Activated T-cell treated with anti-CD3 and anti-CD28 coated beads, Interleukin-2, amount 50 U/mL, for 4 hours (primary cell): ENCODE data around the gene EFTUD2. TPM values are rescaled to one million over a fixed set of nuclear protein-coding genes. Genes with fewer than 3 reads are reported as not detected.

Source experiments
- ATAC-seq, 2 donors: fragments of 200-7000 bp; cut with Tn5 transposase; one replicate each; pipeline ENCODE4 v1.10.0; 2021
- DNase-seq: peaks from one replicate; pipeline ENCODE4 v3.0.0-alpha.2; 2020
- H3K27me3 Mint-ChIP-seq: one replicate; pipeline ENCODE4 v1.8.0; 2021; ENCODE audit warnings: low read depth, mixed read lengths
- H3K36me3 Mint-ChIP-seq: one replicate; pipeline ENCODE4 v1.8.0; 2022; ENCODE audit warnings: mixed read lengths; ENCODE audit not compliant: insufficient read depth
- H3K4me1 Mint-ChIP-seq: one replicate; pipeline ENCODE4 v1.8.0; 2021; ENCODE audit warnings: low read depth, mixed read lengths
- H3K4me3 Mint-ChIP-seq: one replicate; pipeline ENCODE4 v1.8.0; 2021; ENCODE audit warnings: mild to moderate bottlenecking, moderate library complexity, mixed read lengths
- H3K9me3 Mint-ChIP-seq: one replicate; pipeline ENCODE4 v1.8.0; 2021; ENCODE audit warnings: mixed read lengths
- total RNA-seq, 3 donors: library from RNA; stranded (reverse); gene quantifications; one replicate each; pipeline ENCODE4 v1.2.1, GENCODE V29; 2021

EFTUD2 gene
- total RNA-seq, 3 donors from 2014 or later = 257 to 303 (median 269) TPM

- H3K9me3 Mint-ChIP-seq = no peaks in the 10 kb centered on the region
- no peak overlapping the region for H3K4me3 Mint-ChIP-seq
- no peak for ATAC-seq
- no peaks in the 10 kb centered on the region for H3K4me1 Mint-ChIP-seq
- DNase-seq = no peak
- H3K36me3 Mint-ChIP-seq = no peaks in the 10 kb centered on the region
- no peaks in the 10 kb centered on the region for H3K27me3 Mint-ChIP-seq
These were observed 32.1 kb upstream of the EFTUD2 start for GRCh38 chr17:44931376-44931775.

DNA sequence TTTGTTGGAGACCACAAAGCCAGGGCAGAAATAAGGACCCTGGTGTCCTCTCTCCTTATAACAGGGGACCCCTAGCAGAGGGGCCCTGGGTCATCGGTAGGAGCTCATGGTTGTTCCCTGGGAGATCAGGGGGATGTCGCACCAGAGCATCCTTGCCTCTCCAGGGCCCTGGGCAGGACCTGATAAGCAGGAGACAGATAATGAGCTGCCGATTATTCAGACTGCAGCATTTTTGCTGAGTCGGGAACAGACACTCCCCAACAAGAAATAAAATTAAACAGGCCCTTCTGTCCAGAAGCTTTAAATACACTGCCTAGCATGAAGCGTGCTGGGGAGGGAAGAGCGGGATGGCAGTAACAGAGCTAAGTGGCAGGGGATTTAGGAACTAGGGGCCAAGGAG lies 31.4 kb upstream of the EFTUD2 start:
- no peaks in the 10 kb centered on the region for H3K4me1 Mint-ChIP-seq
- H3K27me3 Mint-ChIP-seq = no peaks in the 10 kb centered on the region
- no peaks in the 10 kb centered on the region for H3K9me3 Mint-ChIP-seq
- DNase-seq = no peak
- H3K36me3 Mint-ChIP-seq = no peaks in the 10 kb centered on the region
- ATAC-seq = no peak
- H3K4me3 Mint-ChIP-seq = no peak overlapping the region

DNA sequence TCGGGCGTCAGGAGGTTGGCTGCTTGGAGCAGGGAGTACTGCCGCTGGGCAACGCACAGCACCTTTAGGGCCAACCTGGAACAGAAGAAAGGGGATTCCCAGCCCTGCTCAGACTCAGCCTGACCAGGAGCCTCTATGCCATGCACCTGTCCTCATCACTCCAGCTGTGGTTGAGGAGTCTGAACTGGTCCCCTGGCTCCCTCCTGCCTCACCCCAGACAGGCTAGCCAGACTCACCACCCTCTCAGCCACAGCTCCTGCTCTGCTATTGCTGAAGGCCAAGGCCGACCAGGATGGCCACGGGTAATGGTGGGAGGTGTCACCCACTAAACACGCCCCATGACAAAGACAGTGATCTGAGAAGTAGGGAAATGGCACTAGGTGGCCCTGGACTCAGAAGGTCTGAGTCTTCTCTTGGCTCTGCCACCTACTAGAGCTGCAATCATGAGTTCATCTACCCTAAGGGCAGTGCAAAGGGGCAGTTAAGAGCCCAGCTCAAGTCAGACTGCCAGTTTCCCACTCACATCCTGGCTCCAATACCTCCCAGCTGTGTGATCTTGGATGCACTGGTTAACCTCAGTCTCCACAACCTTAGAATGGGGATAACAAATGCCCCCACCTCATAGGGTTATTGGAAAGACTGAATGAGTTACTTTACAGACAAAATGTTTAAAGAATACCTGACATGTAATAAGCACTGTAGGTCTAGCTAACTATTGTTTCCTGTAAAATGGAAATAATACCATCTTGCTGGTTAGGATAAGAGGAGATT lies 29.9 kb upstream of the EFTUD2 start:
- Mint-ChIP-seq H3K4me1 (no peaks in the 10 kb centered on the region), H3K9me3 (no peaks in the 10 kb centered on the region), H3K36me3 (no peaks in the 10 kb centered on the region), H3K27me3 (no peaks in the 10 kb centered on the region), H3K4me3 (no peak overlapping the region)
- ATAC-seq (no peak), DNase-seq (no peak)

DNA sequence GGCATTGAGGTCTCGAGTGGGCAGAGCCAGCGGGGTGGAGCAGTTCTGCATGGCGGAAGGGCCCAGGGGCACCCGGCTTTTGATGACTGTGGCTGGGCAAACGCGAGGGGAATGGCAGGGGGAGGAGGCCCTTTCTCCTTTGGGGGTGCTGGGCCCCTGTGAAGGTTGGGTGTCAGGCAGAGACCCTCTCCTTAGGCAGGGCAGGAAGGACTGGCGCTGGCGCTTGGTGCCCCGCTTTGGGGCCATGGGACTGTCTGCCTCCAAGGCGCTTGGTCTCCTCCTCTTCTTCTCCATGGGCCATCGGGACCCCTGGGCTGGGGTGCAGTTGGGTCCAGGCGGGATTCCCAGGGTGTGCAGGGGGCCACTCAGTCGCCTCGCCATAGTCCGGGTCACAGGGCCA lies 28.9 kb upstream of the EFTUD2 start:
- ATAC-seq (no peak), DNase-seq (no peak)
- H3K4me3 Mint-ChIP-seq = no peak overlapping the region
- no peaks in the 10 kb centered on the region for H3K9me3 Mint-ChIP-seq
- H3K27me3 Mint-ChIP-seq = no peaks in the 10 kb centered on the region
- no peaks in the 10 kb centered on the region for H3K36me3 Mint-ChIP-seq
- H3K4me1 Mint-ChIP-seq = no peaks in the 10 kb centered on the region

DNA sequence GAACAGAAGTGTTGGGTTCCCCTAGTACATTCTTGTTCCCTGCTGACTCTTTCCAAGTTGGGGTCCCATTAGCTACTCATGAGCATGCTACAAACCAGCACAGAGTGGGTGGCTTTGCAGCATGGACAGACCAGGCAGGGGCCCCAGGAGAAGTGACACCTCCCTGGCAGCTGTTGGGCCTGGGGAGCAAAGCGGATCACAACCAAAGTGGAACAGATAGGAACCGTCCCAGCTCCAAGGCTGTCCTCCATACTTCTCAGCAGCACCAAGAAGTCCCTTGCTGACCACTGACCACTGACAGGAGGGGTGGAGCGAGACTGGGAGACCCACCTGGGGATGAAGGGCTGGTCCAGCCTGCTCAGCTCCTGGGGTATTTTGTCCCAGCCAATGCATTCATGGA lies 28.5 kb upstream of the EFTUD2 start:
- Mint-ChIP-seq H3K9me3 (no peaks in the 10 kb centered on the region), H3K4me3 (no peak overlapping the region), H3K36me3 (no peaks in the 10 kb centered on the region), H3K4me1 (no peaks in the 10 kb centered on the region), H3K27me3 (no peaks in the 10 kb centered on the region)
- DNase-seq (no peak), ATAC-seq (no peak)

- ATAC-seq (no peak), DNase-seq (no peak)
- Mint-ChIP-seq H3K4me1 (no peaks in the 10 kb centered on the region), H3K27me3 (no peaks in the 10 kb centered on the region), H3K4me3 (no peak overlapping the region), H3K9me3 (no peaks in the 10 kb centered on the region), H3K36me3 (no peaks in the 10 kb centered on the region)
These were observed 27.7 kb upstream of the EFTUD2 start for GRCh38 chr17:44926821-44927525.

GRCh38 chr17:44925731-44926697 lies 26.8 kb upstream of the EFTUD2 start:
- Mint-ChIP-seq H3K4me3 (no peak overlapping the region), H3K36me3 (no peaks in the 10 kb centered on the region), H3K4me1 (no peaks in the 10 kb centered on the region), H3K27me3 (peaks cover 6% of the 10 kb centered on the region), H3K9me3 (no peaks in the 10 kb centered on the region)
- DNase-seq (no peak), ATAC-seq (no peak)

- Mint-ChIP-seq H3K27me3 (peaks cover 12% of the 10 kb centered on the region), H3K4me1 (no peaks in the 10 kb centered on the region), H3K4me3 (no peak overlapping the region), H3K36me3 (no peaks in the 10 kb centered on the region), H3K9me3 (no peaks in the 10 kb centered on the region)
- DNase-seq = no peak
- ATAC-seq = no peak
These were observed 24.9 kb upstream of the EFTUD2 start for GRCh38 chr17:44924107-44924544.

DNA sequence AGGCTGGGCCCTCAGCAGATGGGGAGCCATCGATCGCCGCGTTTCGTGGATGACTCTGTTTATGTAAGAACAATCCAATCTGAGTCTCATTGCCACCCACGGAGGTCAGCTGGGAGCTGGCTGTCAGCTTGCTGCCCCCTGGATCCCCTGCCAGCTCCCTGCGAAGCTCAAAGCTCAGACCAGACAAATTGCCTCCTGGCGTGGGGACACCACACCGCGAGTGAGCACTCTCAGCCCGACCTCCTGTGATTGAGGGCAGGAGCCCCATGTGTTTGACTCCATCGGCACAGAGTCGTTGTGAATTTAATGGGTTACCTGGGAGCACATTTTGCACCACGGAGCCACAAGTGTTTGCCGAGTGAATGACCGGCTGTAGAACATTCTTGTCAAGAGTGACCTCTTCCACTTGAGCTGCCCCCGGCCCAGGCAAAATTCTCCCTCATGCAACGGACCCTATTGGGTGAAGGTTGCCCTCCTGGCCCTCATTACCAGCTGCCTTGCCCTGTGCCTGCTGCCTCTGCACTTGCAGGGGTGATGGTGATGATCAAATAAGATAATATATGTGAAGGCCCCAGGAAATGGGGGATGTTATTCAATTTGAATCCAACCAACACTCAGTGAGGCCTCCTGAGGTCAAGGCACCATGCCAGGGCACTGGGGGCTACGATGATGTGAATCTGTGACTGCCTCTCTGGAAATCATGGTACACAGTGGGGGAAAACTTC lies 23.7 kb upstream of the EFTUD2 start:
- no peaks in the 10 kb centered on the region for H3K36me3 Mint-ChIP-seq

GRCh38 chr17:44922136-44922535 lies 22.9 kb upstream of the EFTUD2 start:
- H3K27me3 Mint-ChIP-seq = peaks cover 12% of the 10 kb centered on the region
- no peaks in the 10 kb centered on the region for H3K9me3 Mint-ChIP-seq
- no peak for DNase-seq
- H3K36me3 Mint-ChIP-seq = no peaks in the 10 kb centered on the region
- no peak for ATAC-seq
- no peaks in the 10 kb centered on the region for H3K4me1 Mint-ChIP-seq
- H3K4me3 Mint-ChIP-seq = no peak overlapping the region

More for the DNA sequence above, 23.7 kb upstream of the EFTUD2 start:
- H3K27me3 Mint-ChIP-seq = peaks cover 12% of the 10 kb centered on the region
- H3K4me3 Mint-ChIP-seq = no peak overlapping the region
- DNase-seq = no peak
- no peak for ATAC-seq
- H3K4me1 Mint-ChIP-seq = no peaks in the 10 kb centered on the region
- H3K9me3 Mint-ChIP-seq = no peaks in the 10 kb centered on the region

DNA sequence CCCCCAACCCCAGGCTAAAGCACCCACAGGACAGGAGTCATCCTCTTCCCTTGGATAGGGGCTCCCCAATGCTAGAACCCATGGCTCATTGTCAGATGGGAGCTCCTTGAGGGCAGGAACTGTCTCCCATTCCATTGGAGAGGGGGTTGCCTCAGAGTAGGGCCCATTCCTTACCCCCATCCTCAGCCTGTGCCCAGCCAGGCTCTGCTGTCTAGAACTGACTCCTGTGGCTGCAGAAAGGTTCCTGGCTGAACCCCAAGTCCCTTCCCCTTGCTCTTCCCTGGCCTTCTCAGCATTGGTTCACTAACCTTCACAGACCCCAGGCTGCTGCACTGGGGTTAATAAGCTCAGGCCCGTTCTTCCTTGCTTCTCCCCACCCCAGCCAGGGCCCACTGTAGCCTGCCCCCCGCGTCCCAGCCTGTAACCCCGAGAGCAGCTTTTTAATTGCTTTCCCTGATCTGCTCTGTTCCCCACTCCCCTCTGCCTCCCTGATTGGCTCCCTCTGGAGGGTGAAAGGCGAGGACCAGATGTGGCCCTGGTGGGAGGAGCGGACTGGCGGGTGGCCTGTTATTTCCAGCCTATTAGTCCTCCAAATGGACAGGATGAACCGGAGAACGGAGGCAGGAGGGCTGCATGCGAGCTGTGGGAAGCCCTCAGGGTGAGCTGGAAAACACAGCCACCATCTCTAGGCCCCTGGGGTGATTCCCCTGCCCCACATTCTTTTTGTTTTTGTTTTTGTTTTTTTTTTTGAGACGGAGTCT lies 22.1 kb upstream of the EFTUD2 start:
- H3K9me3 Mint-ChIP-seq = no peaks in the 10 kb centered on the region
- DNase-seq = no peak
- H3K27me3 Mint-ChIP-seq = peaks cover 12% of the 10 kb centered on the region
- H3K4me3 Mint-ChIP-seq = no peak overlapping the region
- no peaks in the 10 kb centered on the region for H3K4me1 Mint-ChIP-seq
- no peaks in the 10 kb centered on the region for H3K36me3 Mint-ChIP-seq
- ATAC-seq = no peak

GRCh38 chr17:44920565-44920940 lies 21.3 kb upstream of the EFTUD2 start:
- Mint-ChIP-seq H3K4me3 (no peak overlapping the region), H3K27me3 (peaks cover 13% of the 10 kb centered on the region), H3K36me3 (no peaks in the 10 kb centered on the region), H3K9me3 (no peaks in the 10 kb centered on the region), H3K4me1 (no peaks in the 10 kb centered on the region)
- no peak for DNase-seq
- ATAC-seq = no peak

GRCh38 chr17:44919885-44920564 lies 20.8 kb upstream of the EFTUD2 start:
- peak; percentile 50 for DNase-seq
- H3K36me3 Mint-ChIP-seq = no peaks in the 10 kb centered on the region
- H3K27me3 Mint-ChIP-seq = peaks cover 18% of the 10 kb centered on the region
- ATAC-seq = peak; percentile 78 to 85
- no peak overlapping the region for H3K4me3 Mint-ChIP-seq
- no peaks in the 10 kb centered on the region for H3K4me1 Mint-ChIP-seq
- H3K9me3 Mint-ChIP-seq = no peaks in the 10 kb centered on the region
